ENCODE results near the gene KLHL1.

KLHL1 gene

GRCh38 chr13:69912630-69913029 is 195.6 kb downstream of the KLHL1 start:
- peak overlapping the region; percentile 64 for H3K27ac ChIP-seq
- no peaks in the 10 kb centered on the region for H3K27me3 ChIP-seq (ENCODE audit: insufficient read depth, low read depth, severe bottlenecking)
- H3K4me3 ChIP-seq (ENCODE audit: low read depth, low read length): no peak overlapping the region
- peak; percentile 57 for DNase-seq
- H3K36me3 ChIP-seq: no peaks in the 10 kb centered on the region
- TF ChIP-seq CTCF (IDR thresholded peaks at IDR 0.05; ENCODE audit: low read depth, low read length): no peak
- H3K9me3 ChIP-seq (ENCODE audit: severe bottlenecking): no peaks in the 10 kb centered on the region

- Histone ChIP-seq H3K36me3 (no peaks in the 10 kb centered on the region), H3K27ac (no peak overlapping the region), H3K4me3 (ENCODE audit: low read depth, low read length) (no peak overlapping the region), H3K27me3 (ENCODE audit: insufficient read depth, low read depth, severe bottlenecking) (no peaks in the 10 kb centered on the region), H3K9me3 (ENCODE audit: severe bottlenecking) (no peaks in the 10 kb centered on the region)
- no peak for DNase-seq
- no peak for TF ChIP-seq CTCF (IDR thresholded peaks at IDR 0.05; ENCODE audit: low read depth, low read length)
Observed at GRCh38 chr13:69910800-69911199, 197.5 kb downstream of the KLHL1 start.

- Histone ChIP-seq H3K9me3 (ENCODE audit: severe bottlenecking) (no peaks in the 10 kb centered on the region), H3K4me3 (ENCODE audit: low read depth, low read length) (no peak overlapping the region), H3K27me3 (ENCODE audit: insufficient read depth, low read depth, severe bottlenecking) (no peaks in the 10 kb centered on the region), H3K36me3 (no peaks in the 10 kb centered on the region), H3K27ac (no peak overlapping the region)
- DNase-seq: no peak
- TF ChIP-seq CTCF (IDR thresholded peaks at IDR 0.05; ENCODE audit: low read depth, low read length): no peak
Observed at GRCh38 chr13:69904784-69905183, 203.5 kb downstream of the KLHL1 start.

GRCh38 chr13:69903081-69903480 is 205.2 kb downstream of the KLHL1 start:
- H3K27ac ChIP-seq: no peak overlapping the region
- H3K4me3 ChIP-seq (ENCODE audit: low read depth, low read length): no peak overlapping the region
- no peaks in the 10 kb centered on the region for H3K36me3 ChIP-seq
- TF ChIP-seq CTCF (IDR thresholded peaks at IDR 0.05; ENCODE audit: low read depth, low read length): no peak
- DNase-seq: no peak
- no peaks in the 10 kb centered on the region for H3K9me3 ChIP-seq (ENCODE audit: severe bottlenecking)
- H3K27me3 ChIP-seq (ENCODE audit: insufficient read depth, low read depth, severe bottlenecking): no peaks in the 10 kb centered on the region

- DNase-seq: no peak
- Histone ChIP-seq H3K27me3 (ENCODE audit: insufficient read depth, low read depth, severe bottlenecking) (no peaks in the 10 kb centered on the region), H3K27ac (no peak overlapping the region), H3K4me3 (ENCODE audit: low read depth, low read length) (no peak overlapping the region), H3K9me3 (ENCODE audit: severe bottlenecking) (no peaks in the 10 kb centered on the region), H3K36me3 (no peaks in the 10 kb centered on the region)
- no peak for TF ChIP-seq CTCF (IDR thresholded peaks at IDR 0.05; ENCODE audit: low read depth, low read length)
Observed at GRCh38 chr13:69882451-69882850, 225.8 kb downstream of the KLHL1 start.

- Histone ChIP-seq H3K36me3 (no peaks in the 10 kb centered on the region), H3K27me3 (ENCODE audit: insufficient read depth, low read depth, severe bottlenecking) (no peaks in the 10 kb centered on the region), H3K27ac (no peak overlapping the region), H3K4me3 (ENCODE audit: low read depth, low read length) (no peak overlapping the region), H3K9me3 (ENCODE audit: severe bottlenecking) (no peaks in the 10 kb centered on the region)
- no peak for TF ChIP-seq CTCF (IDR thresholded peaks at IDR 0.05; ENCODE audit: low read depth, low read length)
- no peak for DNase-seq
Observed at GRCh38 chr13:69879936-69880335, 228.3 kb downstream of the KLHL1 start.
